Measurements from ENCODE around the gene STS. TPM values are rescaled to one million over a fixed set of nuclear protein-coding genes. Genes with fewer than 3 reads are reported as not detected.

The STS gene
- polyA plus RNA-seq, 3 donors from 2014 or later: 1.6 to 3.7 (median 3.5) TPM

- H3K27ac Mint-ChIP-seq: no peak overlapping the region
- no peaks in the 10 kb centered on the region for H3K9me3 Mint-ChIP-seq
- peaks cover 5 to 8% (median 7%) of the 10 kb centered on the region in 3 donors for H3K36me3 Mint-ChIP-seq
- H3K4me3 Mint-ChIP-seq: no peak overlapping the region
- no peak for DNase-seq
- H3K4me1 Mint-ChIP-seq: peaks cover 20 to 37% of the 10 kb centered on the region in 2 donors
- H3K27me3 Mint-ChIP-seq (ENCODE audit: low read depth in 3 of 3): no peaks in the 10 kb centered on the region
These were observed 27.3 kb upstream of the STS start for GRCh38 chrX:7119950-7120877.

- H3K27me3 Mint-ChIP-seq (ENCODE audit: low read depth in 3 of 3): no peaks in the 10 kb centered on the region
- peaks cover 10 to 13% (median 11%) of the 10 kb centered on the region in 3 donors for H3K36me3 Mint-ChIP-seq
- no peak overlapping the region for H3K4me3 Mint-ChIP-seq
- DNase-seq: no peak
- H3K4me1 Mint-ChIP-seq: peaks cover 18 to 37% of the 10 kb centered on the region in 2 donors
- H3K27ac Mint-ChIP-seq: no peak overlapping the region
- no peaks in the 10 kb centered on the region for H3K9me3 Mint-ChIP-seq
These were observed 26.7 kb upstream of the STS start for GRCh38 chrX:7120878-7121219.

GRCh38 chrX:7127056-7127455 lies 20.5 kb upstream of the STS start:
- Mint-ChIP-seq H3K36me3 (peaks cover 10 to 17% (median 10%) of the 10 kb centered on the region in 3 donors), H3K4me3 (no peak overlapping the region), H3K9me3 (no peaks in the 10 kb centered on the region), H3K27ac (no peak overlapping the region), H3K4me1 (peaks cover 3 to 30% of the 10 kb centered on the region in 2 donors), H3K27me3 (ENCODE audit: low read depth in 3 of 3) (peaks cover 0 to 2% (median 0%) of the 10 kb centered on the region in 3 donors)
- DNase-seq: no peak

GRCh38 chrX:7131621-7132020 lies 15.9 kb upstream of the STS start:
- Mint-ChIP-seq H3K36me3 (peaks cover 0 to 3% (median 3%) of the 10 kb centered on the region in 3 donors), H3K27ac (peak overlapping the region in 1 of 6 donors; percentile 34), H3K4me1 (peaks cover 21 to 28% of the 10 kb centered on the region in 2 donors), H3K27me3 (ENCODE audit: low read depth in 3 of 3) (peaks cover 0 to 2% (median 0%) of the 10 kb centered on the region in 3 donors), H3K9me3 (no peaks in the 10 kb centered on the region), H3K4me3 (no peak overlapping the region)
- no peak for DNase-seq

GRCh38 chrX:7132335-7133049 lies 15.0 kb upstream of the STS start:
- H3K27ac Mint-ChIP-seq: peak overlapping the region in 3 of 6 donors; percentile 14 to 87 (median 75)
- peaks cover 21 to 28% of the 10 kb centered on the region in 2 donors for H3K4me1 Mint-ChIP-seq
- H3K36me3 Mint-ChIP-seq: peaks cover 0 to 3% (median 3%) of the 10 kb centered on the region in 3 donors
- H3K27me3 Mint-ChIP-seq (ENCODE audit: low read depth in 3 of 3): peaks cover 0 to 2% (median 0%) of the 10 kb centered on the region in 3 donors
- peak; percentile 18 to 28 (median 19) for DNase-seq
- H3K9me3 Mint-ChIP-seq: no peaks in the 10 kb centered on the region
- H3K4me3 Mint-ChIP-seq: no peak overlapping the region

GRCh38 chrX:7133050-7133440 lies 14.5 kb upstream of the STS start:
- peaks cover 0 to 3% (median 2%) of the 10 kb centered on the region in 3 donors for H3K27me3 Mint-ChIP-seq (ENCODE audit: low read depth in 3 of 3)
- peaks cover 0 to 3% (median 3%) of the 10 kb centered on the region in 3 donors for H3K36me3 Mint-ChIP-seq
- peaks cover 22 to 28% of the 10 kb centered on the region in 2 donors for H3K4me1 Mint-ChIP-seq
- H3K27ac Mint-ChIP-seq: peak overlapping the region in 3 of 6 donors; percentile 14 to 87 (median 75)
- no peaks in the 10 kb centered on the region for H3K9me3 Mint-ChIP-seq
- H3K4me3 Mint-ChIP-seq: no peak overlapping the region
- DNase-seq: no peak

GRCh38 chrX:7134981-7135380 lies 12.5 kb upstream of the STS start:
- Mint-ChIP-seq H3K27ac (no peak overlapping the region), H3K27me3 (ENCODE audit: low read depth in 3 of 3) (peaks cover 0 to 3% (median 2%) of the 10 kb centered on the region in 3 donors), H3K4me1 (peaks cover 23 to 34% of the 10 kb centered on the region in 2 donors), H3K9me3 (no peaks in the 10 kb centered on the region), H3K4me3 (no peak overlapping the region), H3K36me3 (peaks cover 0 to 3% (median 3%) of the 10 kb centered on the region in 3 donors)
- no peak for DNase-seq

- H3K4me1 Mint-ChIP-seq: peaks cover 5 to 9% of the 10 kb centered on the region in 2 donors
- DNase-seq: no peak
- no peak overlapping the region for H3K4me3 Mint-ChIP-seq
- H3K27ac Mint-ChIP-seq: peak overlapping the region in 1 of 6 donors; percentile 20
- H3K9me3 Mint-ChIP-seq: no peaks in the 10 kb centered on the region
- H3K36me3 Mint-ChIP-seq: no peaks in the 10 kb centered on the region
- H3K27me3 Mint-ChIP-seq (ENCODE audit: low read depth in 3 of 3): peaks cover 0 to 3% (median 0%) of the 10 kb centered on the region in 3 donors
These were observed 8.1 kb upstream of the STS start for GRCh38 chrX:7139202-7140081.

GRCh38 chrX:7143076-7143475 lies 4.4 kb upstream of the STS start:
- H3K4me1 Mint-ChIP-seq: peaks cover 17 to 30% of the 10 kb centered on the region in 2 donors

GRCh38 chrX:7143941-7144525 lies 3.5 kb upstream of the STS start:
- H3K4me1 Mint-ChIP-seq: peaks cover 22 to 33% of the 10 kb centered on the region in 2 donors
- H3K27ac Mint-ChIP-seq: no peak overlapping the region
- no peak overlapping the region for H3K4me3 Mint-ChIP-seq
- H3K36me3 Mint-ChIP-seq: no peaks in the 10 kb centered on the region
- H3K9me3 Mint-ChIP-seq: no peaks in the 10 kb centered on the region
- H3K27me3 Mint-ChIP-seq (ENCODE audit: low read depth in 3 of 3): peaks cover 17 to 19% (median 18%) of the 10 kb centered on the region in 3 donors
- no peak for DNase-seq

More at GRCh38 chrX:7143076-7143475, 4.4 kb upstream of the STS start:
- H3K4me3 Mint-ChIP-seq: no peak overlapping the region
- H3K9me3 Mint-ChIP-seq: no peaks in the 10 kb centered on the region
- DNase-seq: no peak
- no peaks in the 10 kb centered on the region for H3K36me3 Mint-ChIP-seq
- H3K27me3 Mint-ChIP-seq (ENCODE audit: low read depth in 3 of 3): peaks cover 7 to 9% (median 8%) of the 10 kb centered on the region in 3 donors
- H3K27ac Mint-ChIP-seq: no peak overlapping the region

- Mint-ChIP-seq H3K36me3 (no peaks in the 10 kb centered on the region), H3K4me3 (peak overlapping the region in 2 of 5 donors; percentile 2 to 33), H3K9me3 (no peaks in the 10 kb centered on the region), H3K27ac (peak overlapping the region in 1 of 6 donors; percentile 50), H3K4me1 (peaks cover 22 to 37% of the 10 kb centered on the region in 2 donors), H3K27me3 (ENCODE audit: low read depth in 3 of 3) (peaks cover 20% of the 10 kb centered on the region in 3 donors)
- DNase-seq: no peak
These were observed 2.1 kb upstream of the STS start for GRCh38 chrX:7145454-7145853.

- H3K27me3 Mint-ChIP-seq (ENCODE audit: low read depth in 3 of 3): peaks cover 20 to 22% (median 20%) of the 10 kb centered on the region in 3 donors
- no peak for DNase-seq
- H3K4me3 Mint-ChIP-seq: peak overlapping the region; percentile 4 to 91 (median 53)
- no peaks in the 10 kb centered on the region for H3K36me3 Mint-ChIP-seq
- H3K4me1 Mint-ChIP-seq: peaks cover 22 to 37% of the 10 kb centered on the region in 2 donors
- peak overlapping the region in 5 of 6 donors; percentile 26 to 96 (median 51) for H3K27ac Mint-ChIP-seq
- no peaks in the 10 kb centered on the region for H3K9me3 Mint-ChIP-seq
These were observed 1.4 kb upstream of the STS start for GRCh38 chrX:7146020-7146702.

Data from immature natural killer cell (primary cell).